Fibroblast of skin of left quadriceps (primary cell): ENCODE data around the gene JPH3.
"Not testable (repeated sequence)": the region's sequence is repeated elsewhere in the genome, so short reads cannot be mapped to it uniquely, and the experiment has no call there.

Source experiments
- DNase-seq, 2 experiments: peaks; one replicate each; pipeline ENCODE4 v3.0.0-alpha.2; 2013; ENCODE audit warnings: low read depth in 2 of 2

The JPH3 gene

DNA sequence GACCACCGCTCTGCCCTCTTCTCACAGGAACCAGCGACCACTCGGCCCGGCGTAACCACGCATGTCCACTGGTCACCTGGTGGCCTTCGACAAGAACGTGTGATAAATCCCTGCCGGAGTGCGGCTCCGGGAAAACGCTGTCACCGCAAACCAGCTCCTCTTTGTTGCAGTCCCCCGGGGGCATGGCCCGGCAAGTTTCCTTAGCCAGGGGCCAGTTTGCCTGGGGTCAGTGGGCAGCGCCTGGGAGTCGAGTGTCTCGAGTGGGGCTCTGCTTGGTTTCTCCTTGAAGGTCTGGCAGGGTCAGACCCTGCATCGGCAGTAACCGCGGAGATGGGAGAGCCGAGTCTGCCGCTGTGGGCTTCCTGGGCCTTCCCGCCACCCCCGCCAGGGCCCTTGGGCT is 52.5 kb downstream of the JPH3 start:
- DNase-seq = no peak

DNA sequence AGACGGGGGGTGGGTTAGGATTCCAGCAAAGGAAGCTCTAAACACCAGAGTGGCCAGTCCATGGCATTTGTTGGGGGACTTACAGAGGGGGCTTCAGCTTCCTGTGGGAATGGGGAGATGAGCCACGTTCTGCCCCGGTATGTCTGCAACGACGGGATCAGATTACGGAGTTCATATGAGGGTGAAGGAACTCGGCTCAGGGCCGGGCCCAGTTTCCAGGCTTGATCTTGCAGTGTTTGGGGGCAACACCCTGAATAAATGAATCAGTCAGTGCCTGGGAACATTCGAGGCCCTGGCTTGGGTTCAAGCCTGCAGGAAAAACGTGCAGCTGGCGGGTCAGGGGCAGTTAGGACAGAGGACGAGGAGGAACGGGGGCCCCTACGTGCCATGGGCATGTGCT is 54.0 kb downstream of the JPH3 start:
- DNase-seq = no peak

DNA sequence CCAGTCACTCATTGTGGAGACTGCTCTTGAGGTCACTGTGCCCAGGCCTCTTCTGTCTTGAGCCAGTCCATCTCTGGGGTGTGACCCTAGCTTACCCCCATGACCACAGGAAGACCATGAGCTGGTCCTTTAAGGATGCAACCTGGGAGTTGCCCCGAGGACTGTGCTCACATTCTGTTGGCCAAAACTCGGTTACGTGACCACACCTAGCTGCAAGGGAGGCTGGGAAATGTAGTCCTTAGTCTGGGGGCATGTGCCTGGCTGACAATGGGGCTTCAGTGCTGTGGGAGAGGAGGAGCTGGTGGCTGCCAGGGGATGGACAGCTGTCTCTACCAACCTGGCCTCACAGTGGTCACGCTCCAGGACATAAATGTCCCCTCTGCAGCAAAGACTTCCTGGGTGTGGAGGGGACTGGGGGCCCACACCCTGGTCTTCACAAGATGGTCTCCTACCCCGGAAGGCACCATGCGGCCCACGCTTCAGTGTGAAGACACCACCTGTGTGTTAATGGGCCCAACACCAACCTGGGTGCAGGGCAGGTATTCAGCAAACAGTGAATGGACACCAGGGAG is 55.4 kb downstream of the JPH3 start:
- DNase-seq = no peak

DNA sequence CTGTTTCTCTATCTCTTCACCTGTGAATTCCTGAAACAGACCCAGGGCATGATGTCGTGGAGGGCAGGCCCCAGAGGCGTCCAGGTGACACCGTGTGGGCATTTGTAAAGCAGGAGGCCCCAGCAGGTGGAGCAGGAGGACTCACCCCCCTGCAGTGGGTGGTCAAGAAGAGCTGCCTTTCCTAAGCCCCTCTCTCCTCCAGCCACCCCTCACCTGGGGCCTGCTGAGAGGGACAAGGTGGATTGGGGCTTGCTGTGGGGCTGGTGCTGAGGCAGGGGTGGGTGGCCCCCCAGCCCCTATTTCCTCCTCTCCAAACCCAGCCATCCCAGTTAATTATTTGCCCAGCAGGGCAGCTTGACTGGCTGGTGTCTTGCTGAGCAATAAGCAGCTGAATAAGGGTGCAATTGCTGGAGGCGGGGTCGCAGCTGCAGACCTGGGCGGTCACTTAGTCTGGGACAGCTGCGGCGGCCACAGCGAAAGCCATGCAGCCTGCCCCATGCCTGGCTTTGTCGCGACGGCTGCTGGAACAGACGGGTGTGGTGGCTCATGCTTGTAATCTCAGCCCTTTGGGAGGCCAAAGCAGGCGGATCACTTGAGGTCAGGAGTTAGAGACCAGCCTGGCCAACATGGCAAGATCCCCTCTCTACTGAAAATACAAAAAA is 56.4 kb downstream of the JPH3 start:
- no peak for DNase-seq

DNA sequence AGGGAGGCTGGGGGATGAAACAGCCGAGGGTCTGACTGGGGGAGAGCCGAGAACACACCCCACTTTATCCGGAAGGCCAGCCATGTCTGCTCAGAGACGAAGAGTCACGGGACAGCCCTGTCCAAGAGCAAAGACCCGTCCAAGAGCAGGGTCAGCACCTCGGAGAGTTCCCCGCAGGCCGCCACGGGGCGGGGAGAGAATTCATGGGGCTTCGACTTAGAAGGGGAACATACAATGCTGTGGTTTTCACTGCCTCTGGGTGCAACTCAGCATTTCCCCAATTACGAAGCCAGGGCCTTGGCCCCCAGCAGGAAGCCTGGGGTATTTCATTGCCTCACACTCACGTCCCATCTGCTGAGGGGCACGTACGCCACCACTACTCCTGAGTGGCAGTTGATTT is 59.3 kb downstream of the JPH3 start:
- DNase-seq = no peak

DNA sequence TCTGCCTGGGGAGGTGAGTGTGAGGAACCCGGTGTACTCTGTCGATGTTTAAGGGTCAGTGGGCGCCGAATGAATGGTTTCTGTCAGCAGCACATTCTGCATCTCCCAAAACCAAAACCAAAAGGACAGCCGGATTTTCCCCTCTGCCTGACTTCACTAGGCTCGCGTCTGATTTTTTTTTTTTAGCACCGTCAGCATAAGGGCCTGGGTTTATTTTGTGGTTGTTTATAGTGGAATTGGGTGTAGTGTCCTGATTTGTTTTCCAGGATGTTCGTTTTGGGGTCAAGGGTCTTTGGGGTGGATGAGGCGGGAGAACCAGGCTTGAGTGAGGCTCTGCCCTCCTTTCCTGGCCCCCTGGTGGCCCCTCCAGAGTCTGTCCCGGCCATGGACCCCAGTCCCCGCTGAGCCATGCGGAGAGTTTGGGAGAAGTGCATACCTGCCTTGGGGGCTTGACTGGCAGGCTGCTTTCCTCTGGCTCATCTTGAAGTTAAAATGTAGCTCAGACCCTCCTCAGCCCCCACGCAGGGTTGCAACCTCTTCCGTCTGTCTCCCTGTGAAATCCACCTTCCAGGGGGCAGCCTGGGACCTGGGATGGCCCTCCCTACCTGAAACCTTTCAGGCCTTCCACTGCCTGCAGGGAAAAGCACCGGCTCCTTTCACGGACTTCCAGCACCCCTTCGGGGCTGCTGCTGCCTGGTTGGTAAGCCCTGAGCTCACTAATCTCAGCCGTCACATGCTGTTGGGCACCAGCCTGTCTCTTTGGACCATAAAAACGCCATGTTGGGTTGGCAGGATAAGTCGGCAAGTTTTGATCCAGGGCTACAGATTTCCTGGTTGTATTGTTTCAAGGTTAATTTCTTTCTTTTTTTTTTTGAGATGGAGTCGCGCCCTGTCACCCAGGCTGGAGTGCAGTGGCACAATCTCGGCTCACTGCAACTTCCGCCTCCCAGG is 60.2 kb downstream of the JPH3 start:
- DNase-seq = no peak

DNA sequence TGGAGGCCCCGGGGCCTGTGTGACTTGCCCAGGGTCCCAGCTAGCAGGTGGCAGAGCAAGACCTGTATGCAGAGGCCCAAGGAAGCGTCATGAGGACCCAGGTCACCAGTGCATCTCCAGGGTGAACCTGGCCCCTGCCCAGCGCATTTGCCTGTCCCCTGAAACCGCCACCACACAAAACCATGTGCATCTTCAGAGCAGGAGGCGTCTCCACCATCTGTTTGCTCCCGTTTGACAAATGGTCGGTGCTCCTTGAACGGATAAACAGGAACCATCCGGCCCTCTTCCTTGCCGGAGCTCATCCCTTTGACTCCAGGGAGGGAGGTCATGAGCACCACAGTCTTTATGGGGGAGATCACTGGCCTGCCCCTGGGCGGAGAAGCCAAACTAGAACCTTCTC is 62.5 kb downstream of the JPH3 start:
- no peak for DNase-seq

DNA sequence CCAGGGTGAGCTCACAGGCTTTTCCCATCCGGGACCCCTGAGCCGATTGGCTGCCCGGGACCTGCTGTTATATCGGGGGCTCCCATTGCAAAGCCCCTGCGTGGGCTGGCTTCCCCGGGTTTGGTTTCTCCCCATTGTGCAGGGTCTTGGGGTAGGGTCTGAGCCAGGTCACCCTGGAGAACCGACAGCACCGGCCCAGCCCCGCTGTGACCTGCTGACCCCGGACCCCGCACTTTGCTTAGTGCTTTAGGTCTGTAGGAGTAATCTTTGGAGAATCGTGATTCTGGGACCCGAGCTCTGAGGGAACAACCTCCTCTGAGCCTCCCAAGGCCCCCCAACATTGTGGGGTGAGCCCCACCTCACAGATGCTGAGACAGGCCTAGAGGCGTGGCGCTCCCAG is 62.9 kb downstream of the JPH3 start:
- no peak for DNase-seq

DNA sequence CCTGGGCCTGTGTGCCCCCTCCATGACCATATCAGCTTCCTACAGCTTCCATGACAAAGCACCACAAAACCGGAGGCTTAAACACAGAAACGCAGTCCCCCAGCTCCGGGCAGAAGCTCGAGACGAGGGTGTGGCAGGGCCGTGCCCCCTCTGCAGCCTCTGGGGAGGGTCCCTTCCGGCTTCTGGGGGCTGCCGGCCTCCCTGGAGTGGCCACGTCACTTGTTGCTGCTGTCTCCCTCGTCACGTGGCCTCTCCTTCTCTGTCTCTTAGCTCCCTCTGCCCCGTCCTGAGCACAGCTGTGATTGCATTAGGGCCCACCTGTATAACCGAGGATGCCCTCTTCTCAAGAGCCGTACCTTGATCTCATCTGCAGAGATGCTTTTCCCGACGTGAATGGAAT is 64.6 kb downstream of the JPH3 start:
- no peak for DNase-seq

DNA sequence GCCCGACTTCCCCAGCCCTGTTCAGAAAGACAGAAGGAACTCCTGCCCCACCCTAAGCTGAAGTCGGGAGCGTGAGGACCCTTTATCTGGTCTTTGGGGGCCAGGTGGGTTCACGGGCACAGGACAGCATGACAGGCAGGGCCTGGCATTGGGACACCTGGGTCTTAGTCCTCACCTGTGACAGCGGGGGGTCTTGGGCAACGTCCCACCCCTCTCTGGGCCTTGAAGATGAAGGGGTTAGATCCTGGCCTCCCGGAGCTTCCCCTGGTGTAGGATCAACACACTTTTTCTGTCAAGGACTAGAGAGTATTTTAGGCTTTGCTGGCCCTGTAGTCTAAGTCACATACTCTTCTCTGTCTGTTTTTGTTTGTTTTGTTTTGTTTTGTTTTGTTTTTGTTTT is 65.1 kb downstream of the JPH3 start:
- DNase-seq = no peak

DNA sequence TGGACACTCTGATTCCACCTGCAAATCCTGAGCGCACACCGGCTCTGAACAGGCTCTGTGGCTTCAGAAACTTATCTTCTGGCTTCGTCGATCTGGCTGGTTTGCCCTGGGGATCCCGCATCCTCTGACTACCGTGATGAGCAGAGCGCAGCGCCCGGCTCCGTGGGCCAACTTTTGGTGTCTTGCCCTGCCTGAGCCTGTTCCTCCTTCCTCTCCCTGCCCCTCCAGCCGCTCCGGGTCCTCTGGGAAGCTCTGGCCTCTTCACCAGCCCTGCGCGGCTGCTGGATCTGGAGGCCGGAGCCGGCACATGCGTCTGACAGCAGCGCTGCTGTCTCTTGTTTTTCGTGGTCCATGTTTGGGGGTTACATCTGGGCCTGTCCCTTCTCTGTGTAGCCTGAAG is 65.6 kb downstream of the JPH3 start:
- DNase-seq = no peak

DNA sequence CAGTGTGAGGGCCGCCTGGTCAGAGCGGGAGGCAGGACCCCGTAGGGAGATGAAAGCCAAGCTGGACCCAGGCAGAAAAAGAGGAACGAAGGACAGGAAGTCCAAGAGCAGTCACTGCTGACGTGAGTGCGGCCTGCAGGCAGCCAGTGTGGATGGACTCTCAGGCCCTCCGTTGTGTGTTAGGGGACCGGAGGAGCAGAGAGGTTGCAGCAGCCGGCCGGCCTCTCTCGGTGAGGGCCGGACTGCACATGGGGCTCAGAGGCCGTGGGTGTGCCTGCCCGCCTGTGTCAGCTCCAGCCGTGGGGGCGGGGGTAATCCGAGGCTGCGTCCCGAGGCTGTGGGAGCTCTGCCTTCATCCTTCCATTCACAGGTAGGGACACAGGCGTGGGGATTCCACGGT is 67.4 kb downstream of the JPH3 start:
- DNase-seq = no peak

DNA sequence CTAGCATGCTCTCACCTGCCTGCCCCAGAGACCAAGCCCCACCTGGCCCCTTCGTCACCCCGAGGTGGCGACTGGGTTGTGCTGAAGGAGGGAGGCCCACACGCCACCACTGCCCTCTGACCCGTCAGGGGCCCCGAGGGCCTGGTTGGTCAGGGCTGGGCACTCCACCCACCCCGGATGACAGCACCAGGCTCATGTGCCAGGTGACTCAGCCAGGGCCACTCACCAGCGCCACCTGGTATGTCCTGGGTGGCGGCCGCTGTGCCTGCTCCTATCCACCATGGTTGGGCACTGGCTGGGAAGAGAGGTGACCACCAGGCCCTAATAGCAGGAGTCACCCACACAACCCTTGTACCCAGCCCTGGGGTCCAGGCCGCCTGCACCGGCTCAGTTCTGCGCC is 68.9 kb downstream of the JPH3 start:
- no peak for DNase-seq

DNA sequence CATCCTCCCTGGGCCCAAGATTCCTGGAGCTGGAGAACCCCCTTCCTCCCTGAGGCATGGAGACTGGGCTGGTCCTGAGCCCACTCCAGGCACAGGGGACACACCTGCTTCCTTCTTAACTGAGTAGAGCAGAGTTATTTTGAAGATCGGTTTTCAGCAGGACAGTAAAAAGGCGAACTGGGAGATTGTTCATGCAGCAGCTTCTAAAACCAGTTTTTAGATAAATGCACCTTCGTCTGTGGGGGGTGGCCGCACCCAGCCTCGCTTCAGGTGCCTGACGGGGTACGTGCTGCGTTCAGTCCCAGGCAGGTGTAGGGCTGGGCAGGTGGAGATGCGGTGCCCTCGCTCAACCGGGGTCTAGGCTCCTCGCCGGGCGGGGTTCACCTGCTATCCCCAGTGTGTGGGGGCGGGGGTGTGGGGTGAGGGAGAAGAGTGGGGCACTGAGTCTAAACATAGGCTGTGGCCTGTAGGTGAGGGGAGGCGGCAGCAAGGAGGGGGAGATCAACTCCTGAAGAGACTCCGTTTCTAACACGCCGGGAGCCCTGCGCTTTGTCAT is 69.5 kb downstream of the JPH3 start:
- DNase-seq = no peak

DNA sequence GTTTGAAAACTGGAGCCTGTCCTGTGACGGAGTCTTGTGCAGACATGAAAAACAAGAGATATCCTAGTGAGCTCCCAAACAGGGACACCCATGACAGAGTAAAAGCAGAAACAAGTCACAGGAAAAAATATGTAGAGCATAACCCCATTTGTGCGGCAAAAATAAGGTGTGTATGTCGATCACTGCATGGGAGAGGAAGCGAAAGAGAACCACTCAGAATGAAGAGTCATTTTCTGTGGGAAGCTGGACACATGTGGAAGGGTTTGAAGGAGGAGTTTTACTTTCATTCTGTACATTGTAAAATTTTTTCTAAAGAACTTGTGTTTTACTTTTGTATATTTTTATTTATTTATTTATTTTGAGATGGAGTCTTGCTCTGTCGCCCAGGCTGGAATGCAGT is 72.1 kb downstream of the JPH3 start:
- no peak for DNase-seq

DNA sequence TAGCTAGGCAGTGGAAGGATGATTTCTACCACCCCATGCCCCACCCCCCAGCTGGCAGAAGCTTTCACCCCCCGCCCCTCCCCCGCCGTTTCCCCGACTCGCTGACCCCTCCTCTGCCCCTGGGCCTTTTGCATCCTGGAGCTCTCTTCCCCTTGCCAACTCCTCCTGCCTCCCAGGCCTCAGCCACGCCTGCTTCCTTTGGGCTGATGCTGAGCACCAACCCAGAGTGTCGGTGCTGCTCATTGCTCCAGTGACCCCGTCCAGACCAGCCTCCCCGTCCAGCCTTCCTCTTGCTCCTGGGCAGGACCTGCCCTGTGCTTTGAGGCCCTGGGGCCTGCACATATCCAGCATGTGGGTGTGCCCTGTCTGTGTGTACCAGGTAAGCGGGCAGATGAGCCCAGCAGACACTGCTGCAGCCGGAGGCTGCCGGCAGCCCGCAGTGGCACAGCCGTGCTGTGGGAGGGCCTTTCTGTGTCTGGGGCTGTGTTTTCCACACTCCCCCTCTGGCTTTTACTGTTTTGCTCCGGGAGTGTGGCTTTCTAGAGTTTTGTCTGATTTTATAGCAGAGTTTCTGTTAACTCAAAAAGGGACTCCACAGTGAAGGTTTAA is 72.9 kb downstream of the JPH3 start:
- DNase-seq = no peak

DNA sequence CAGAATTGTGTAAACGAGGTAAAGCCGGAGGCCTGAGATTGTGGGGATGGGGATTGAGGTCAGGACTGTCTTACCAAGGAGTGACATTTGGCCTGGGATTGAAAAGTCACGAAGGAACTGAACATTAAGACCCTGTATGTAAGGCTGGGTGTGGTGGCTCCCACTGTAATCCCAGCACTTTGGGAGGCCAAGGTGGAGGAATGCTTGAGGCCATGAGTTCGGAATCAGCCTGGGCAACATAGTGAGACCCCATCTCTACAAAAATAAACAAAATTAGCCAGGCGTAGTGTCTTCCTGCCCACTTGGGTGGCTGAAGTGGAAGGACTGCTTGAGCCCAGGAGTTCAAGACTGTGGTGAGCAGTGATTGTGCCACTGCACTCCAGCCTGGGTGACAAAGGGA is 75.5 kb downstream of the JPH3 start:
- DNase-seq = no peak

DNA sequence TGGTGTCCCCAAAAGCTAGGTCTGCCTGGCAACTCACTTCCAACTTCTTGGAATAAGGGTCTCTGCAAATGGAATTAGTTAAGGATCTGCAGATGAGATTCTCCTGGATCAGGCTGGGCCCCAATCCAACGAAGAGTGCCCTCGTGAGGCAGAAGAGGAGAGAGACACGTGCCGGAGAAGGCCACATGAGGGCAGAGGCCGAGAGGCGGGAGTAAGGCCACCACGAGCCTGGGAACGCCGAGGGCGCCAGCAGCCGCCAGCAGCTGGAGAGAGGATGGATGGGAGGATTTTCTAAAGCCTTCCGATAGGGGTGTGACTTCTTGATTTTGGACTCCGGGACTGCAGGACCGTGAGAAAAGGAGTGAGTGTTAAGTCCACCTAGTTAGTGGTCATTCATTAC is 76.3 kb downstream of the JPH3 start:
- no peak for DNase-seq

DNA sequence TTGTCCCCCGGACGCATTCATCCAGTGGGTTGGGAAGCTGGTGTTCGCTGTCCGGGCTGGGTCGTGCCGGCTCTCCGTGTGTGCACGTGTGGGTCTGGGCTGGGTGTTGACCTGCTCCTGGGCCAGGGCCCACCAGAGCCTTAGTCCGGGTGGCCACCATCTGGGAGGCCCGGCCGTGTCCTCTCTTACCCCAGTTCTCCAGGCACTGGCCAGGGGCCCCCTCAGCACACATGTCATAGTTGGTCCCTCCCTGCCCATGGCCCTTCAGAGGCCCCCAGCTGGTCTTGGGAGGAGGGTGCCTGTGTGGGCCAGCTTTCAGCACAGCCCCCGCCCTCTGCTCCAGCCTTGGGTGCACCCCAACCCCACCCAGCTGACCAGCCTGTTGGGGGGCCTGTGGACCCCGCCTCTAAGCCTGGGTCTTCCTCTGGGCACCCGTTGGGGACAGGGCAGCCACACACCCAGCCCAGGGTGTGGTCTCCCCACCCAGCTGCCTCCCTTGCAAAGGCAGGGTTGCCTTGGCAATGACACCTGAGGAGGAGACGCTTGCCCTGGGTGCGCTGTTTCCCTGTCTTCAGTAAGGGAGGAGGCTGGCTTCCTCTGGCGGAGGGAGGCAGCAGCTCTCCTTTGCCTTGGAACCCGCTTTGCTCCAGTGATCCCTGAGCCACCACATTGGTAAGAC is 77.4 kb downstream of the JPH3 start:
- DNase-seq = no peak

DNA sequence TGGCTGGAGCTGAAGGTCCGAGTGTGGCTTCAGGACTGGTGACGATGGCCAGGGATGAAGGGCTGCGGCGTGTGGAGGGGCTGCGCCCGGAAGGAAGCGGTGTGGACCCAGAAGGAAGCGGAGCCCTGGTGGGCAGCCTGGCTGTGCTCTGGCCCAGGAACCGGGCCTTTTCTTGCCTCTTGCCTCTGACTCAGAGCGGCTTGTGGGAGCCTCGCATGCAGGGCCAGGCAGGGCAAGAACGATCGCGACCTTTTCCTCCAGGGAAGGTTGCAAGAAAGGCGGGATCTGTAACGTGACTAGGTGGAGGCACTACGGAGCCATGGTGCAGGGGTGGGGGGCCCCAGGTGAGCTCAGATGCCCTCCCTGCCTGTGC is 78.0 kb downstream of the JPH3 start:
- DNase-seq = no peak

DNA sequence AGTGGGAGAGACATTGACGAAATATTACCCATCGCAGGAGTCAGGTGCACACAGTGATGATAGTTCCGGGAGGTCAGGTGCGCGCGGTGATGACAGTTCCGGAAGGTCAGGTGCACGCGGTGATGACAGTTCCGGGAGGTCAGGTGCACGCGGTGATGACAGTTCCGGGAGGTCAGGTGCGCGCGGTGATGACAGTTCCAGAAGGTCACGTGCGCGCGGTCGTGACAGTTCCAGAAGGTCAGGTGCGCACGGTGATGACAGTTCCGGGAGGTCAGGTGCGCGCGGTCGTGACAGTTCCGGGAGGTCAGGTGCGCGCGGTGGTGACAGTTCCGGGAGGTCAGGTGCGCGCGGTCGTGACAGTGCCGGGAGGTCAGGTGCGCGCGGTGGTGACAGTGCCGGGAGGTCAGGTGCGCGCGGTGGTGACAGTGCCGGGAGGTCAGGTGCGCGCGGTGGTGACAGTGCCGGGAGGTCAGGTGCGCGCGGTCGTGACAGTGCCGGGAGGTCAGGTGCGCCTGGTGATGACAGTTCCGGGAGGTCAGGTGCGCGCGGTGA is 78.8 kb downstream of the JPH3 start:
- not testable (repeated sequence) for DNase-seq
